SK-N-SH (cell line): Measurements from ENCODE around the gene WDR93. TPM values are rescaled to one million over a fixed set of nuclear protein-coding genes. Genes with fewer than 3 reads are reported as not detected.

Experiments
- CTCF ChIA-PET: fragments of 300-600, 350-600 bp; formaldehyde crosslinking; extraction: SDS; loops from one replicate; lab custom pipeline; 2021; lab: Yijun Ruan, JAX
- POLR2A ChIA-PET: fragments of 350-600 bp; sonication (Branson Sonifier 250); formaldehyde crosslinking; extraction: SDS; loops from one replicate; lab custom pipeline; 2020; ENCODE audit warnings: antibody characterized with exemption, inconsistent platforms; lab: Yijun Ruan, JAX
- DNase-seq: peaks from one replicate; pipeline ENCODE4 v3.0.0; 2012
- H2AFZ ChIP-seq: fragments of 200-600 bp; sonication (generic); 2 replicates; pipeline ENCODE4 v1.8.1; 2016; ENCODE audit warnings: antibody characterized with exemption, mild to moderate bottlenecking, low read depth
- H3F3A ChIP-seq: fragments of 200-600 bp; sonication (generic); replicated peaks from 2 replicates; pipeline ENCODE3; 2016; ENCODE audit warnings: antibody characterized with exemption, mild to moderate bottlenecking; ENCODE audit not compliant: insufficient read depth
- H3K27ac ChIP-seq, 2 experiments: fragments of 200-500 bp in 1 of 2; fragments of 200-600 bp in 1 of 2; sonication (Bioruptor generic) in 1 of 2; sonication (generic), shearing (Covaris generic) in 1 of 2; 2 replicates each; pipeline versions ENCODE4 v1.5.1 to v1.6.1; 2014 to 2016; ENCODE audit warnings: low read depth in 2 of 2, inconsistent platforms in 1 of 2, low read length in 1 of 2, mild to moderate bottlenecking in 1 of 2, mixed read lengths in 1 of 2
- H3K27me3 ChIP-seq: fragments of 200-600 bp; sonication (generic), shearing (Covaris generic); 2 replicates; pipeline ENCODE4 v1.6.1; 2016; ENCODE audit warnings: mixed run types; ENCODE audit not compliant: insufficient read depth
- H3K36me3 ChIP-seq, 2 experiments: fragments of 200-500 bp in 1 of 2; fragments of 200-600 bp in 1 of 2; sonication (Bioruptor generic) in 1 of 2; sonication (generic) in 1 of 2; replicated peaks in 1 of 2; 2 replicates each; pipeline versions ENCODE3 to v1.5.1; 2014 to 2016; ENCODE audit warnings: low read length in 1 of 2, mild to moderate bottlenecking in 1 of 2; ENCODE audit not compliant: insufficient read depth in 2 of 2, control insufficient read depth in 1 of 2
- H3K4me1 ChIP-seq, 2 experiments: fragments of 200-500 bp in 1 of 2; fragments of 200-600 bp in 1 of 2; sonication (Bioruptor generic) in 1 of 2; sonication (generic), shearing (Covaris generic) in 1 of 2; 2 replicates each; pipeline versions ENCODE4 v1.5.1 to v1.6.1; 2014 to 2016; ENCODE audit warnings: low read depth in 1 of 2, low read length in 1 of 2, mixed run types in 1 of 2; ENCODE audit not compliant: insufficient read depth in 2 of 2, control insufficient read depth in 1 of 2
- H3K4me2 ChIP-seq: fragments of 200-600 bp; sonication (generic), shearing (Covaris generic); 2 replicates; pipeline ENCODE4 v1.6.1; 2017; ENCODE audit warnings: mixed run types
- H3K4me3 ChIP-seq, 2 experiments: fragments of 200-500 bp in 1 of 2; fragments of 200-600 bp in 1 of 2; sonication (Bioruptor generic) in 1 of 2; sonication (generic), shearing (Covaris generic) in 1 of 2; 2 replicates each; pipeline versions ENCODE4 v1.5.1 to v1.8.1; 2014 to 2016; ENCODE audit warnings: low read depth in 2 of 2, inconsistent platforms in 1 of 2, low read length in 1 of 2, mild to moderate bottlenecking in 1 of 2, mixed read lengths in 1 of 2, moderate library complexity in 1 of 2
- H3K79me2 ChIP-seq: fragments of 200-600 bp; sonication (generic); 2 replicates; pipeline ENCODE4 v1.8.1; 2017; ENCODE audit warnings: mild to moderate bottlenecking; ENCODE audit not compliant: insufficient read depth
- H3K9ac ChIP-seq: fragments of 200-600 bp; sonication (generic); 2 replicates; pipeline ENCODE4 v1.6.1; 2017; ENCODE audit warnings: mixed run types
- H3K9me2 ChIP-seq: fragments of 200-600 bp; sonication (generic); 2 replicates; pipeline ENCODE4 v1.6.1; 2017; ENCODE audit warnings: mixed run types
- H3K9me3 ChIP-seq: fragments of 200-600 bp; sonication (generic); 2 replicates; pipeline ENCODE4 v1.6.1; 2017; ENCODE audit warnings: mixed run types, mild to moderate bottlenecking, moderate library complexity
- H4K20me1 ChIP-seq: fragments of 200-600 bp; sonication (generic); 2 replicates; pipeline ENCODE4 v1.6.1; 2017; ENCODE audit warnings: mild to moderate bottlenecking, mixed run types; ENCODE audit not compliant: insufficient read depth
- CHD2 ChIP-seq: fragments of 150-350 bp; IDR thresholded peaks from 2 replicates; pipeline ENCODE4 v1.6.1; 2018; ENCODE audit warnings: low read length; ENCODE audit not compliant: partially characterized antibody
- CTCF ChIP-seq: fragments of 200-600 bp; sonication (generic); IDR thresholded peaks from 2 replicates; pipeline ENCODE4 v1.6.1; 2017; ENCODE audit warnings: antibody characterized with exemption, mild to moderate bottlenecking, moderate library complexity
- ELF1 ChIP-seq: IDR thresholded peaks from 2 replicates; pipeline ENCODE4 v1.4.0; 2012
- EP300 ChIP-seq, 2 experiments: IDR thresholded peaks; 2 replicates each; pipeline versions ENCODE4 v1.4.0 to v1.6.1; 2012; ENCODE audit warnings: borderline replicate concordance in 1 of 2, low read depth in 1 of 2, low read length in 1 of 2
- FOXM1 ChIP-seq: IDR thresholded peaks from 2 replicates; pipeline ENCODE4 v1.4.0; 2012; ENCODE audit warnings: low read depth, mild to moderate bottlenecking
- GATA2 ChIP-seq: sonication (generic); formaldehyde crosslinking; IDR thresholded peaks from 2 replicates; pipeline ENCODE4 v1.5.0; 2020; ENCODE audit warnings: mild to moderate bottlenecking, missing genetic modification reagents
- IRF3 ChIP-seq: fragments of 150-350 bp; IDR thresholded peaks from 2 replicates; pipeline ENCODE4 v1.6.1; 2016; ENCODE audit warnings: mild to moderate bottlenecking, low read depth, low read length
- JUND ChIP-seq: IDR thresholded peaks from 2 replicates; pipeline ENCODE4 v1.4.0; 2012
- MAX ChIP-seq: IDR thresholded peaks from 2 replicates; pipeline ENCODE4 v1.4.0; 2012; ENCODE audit warnings: low read depth
- NFIC ChIP-seq: IDR thresholded peaks from 2 replicates; pipeline ENCODE4 v1.4.0; 2012; ENCODE audit warnings: borderline replicate concordance
- NRF1 ChIP-seq: IDR thresholded peaks from 2 replicates; pipeline ENCODE4 v1.6.1; 2012; ENCODE audit warnings: low read depth, mild to moderate bottlenecking, low read length
- PBX3 ChIP-seq: IDR thresholded peaks from 2 replicates; pipeline ENCODE4; 2012
- POLR2AphosphoS5 ChIP-seq: IDR thresholded peaks from 2 replicates; pipeline ENCODE4 v1.6.1; 2012; ENCODE audit warnings: low read depth, low read length
- SIN3A ChIP-seq: IDR thresholded peaks from 2 replicates; pipeline ENCODE4 v1.6.1; 2012; ENCODE audit warnings: low read depth, mild to moderate bottlenecking, low read length, moderate library complexity, borderline replicate concordance
- USF1 ChIP-seq: IDR thresholded peaks from 2 replicates; pipeline ENCODE4 v1.4.0; 2012; ENCODE audit warnings: low read depth, borderline replicate concordance
- YY1 ChIP-seq: IDR thresholded peaks from 2 replicates; pipeline ENCODE4 v1.4.0; 2012; ENCODE audit warnings: low read depth, mild to moderate bottlenecking
- ZBTB33 ChIP-seq: IDR thresholded peaks from 2 replicates; pipeline ENCODE4 v1.4.0; 2012; ENCODE audit warnings: low read depth, borderline replicate concordance
- WGBS: methylation state at CpG from one replicate; pipeline ENCODE4 v1.1.6; 2017; ENCODE audit warnings: low lambda C conversion rate; 5-methylcytosine and 5-hydroxymethylcytosine counted together
- polyA plus RNA-seq, 3 experiments: library from polyadenylated mRNA; depleted of rRNA; stranded (reverse); fragments of >200 nt; gene quantifications; 2 replicates each; pipeline ENCODE4 v1.2.3, GENCODE V29; 2012

Gene WDR93
- polyA plus RNA-seq, 1 of the 3 experiments (the other 2 are of a cell fraction), result 0.35 TPM

- TF ChIP-seq CTCF, result no peak
Observed at GRCh38 chr15:89681146-89681545, 9.5 kb upstream of the WDR93 start (continued).

GRCh38 chr15:89685995-89686394 is 4.6 kb upstream of the WDR93 start:
- no peak overlapping the region for H3K4me2 ChIP-seq

More at GRCh38 chr15:89685995-89686394, 4.6 kb upstream of the WDR93 start:
- DNase-seq, result no peak
- TF ChIP-seq USF1, result no peak
- no peak for TF ChIP-seq ZBTB33
- TF ChIP-seq NRF1, result no peak
- no peak for TF ChIP-seq PBX3
- TF ChIP-seq MAX, result no peak
- no peak for TF ChIP-seq YY1
- no peak for TF ChIP-seq NFIC
- no peak for TF ChIP-seq JUND
- TF ChIP-seq GATA2 (CRISPR knock-in tag), result no peak
- no peak for TF ChIP-seq EP300 (IDR thresholded peaks at IDR 0.05; ENCODE audit: borderline replicate concordance in 1 of 2, low read depth in 1 of 2, low read length in 1 of 2)
- no peak for TF ChIP-seq CHD2
- TF ChIP-seq FOXM1, result no peak
- no peak for TF ChIP-seq ELF1
- TF ChIP-seq SIN3A, result no peak
- no peak for TF ChIP-seq POLR2AphosphoS5
- no peak for TF ChIP-seq IRF3
- POLR2A ChIA-PET, result no interaction called here
- CTCF ChIA-PET, result interaction anchor here (1.0 kb wide), 1 partner anchor 13 kb away, joined by 3 read pairs; no protein-coding TSS in a partner anchor
- Histone ChIP-seq H3K9me3 (no peaks in the 10 kb centered on the region), H3K27ac (no peak overlapping the region), H3K27me3 (no peaks in the 10 kb centered on the region), H2AFZ (no peak overlapping the region), H3K79me2 (peaks cover 8% of the 10 kb centered on the region; the same call in 1 of the 2 replicates), H4K20me1 (no peaks in the 10 kb centered on the region), H3F3A (no peaks in the 10 kb centered on the region), H3K4me1 (no peaks in the 10 kb centered on the region; a peak in 2 of 4 replicates), H3K4me3 (no peak overlapping the region), H3K36me3 (peaks cover 10 to 15% of the 10 kb centered on the region in 2 experiments), H3K9ac (no peak overlapping the region), H3K9me2 (no peaks in the 10 kb centered on the region)
- WGBS, result 62% methylated on average over 2 of the region's 2 CpGs
